Gastrocnemius medialis (tissue), 4 donors: ENCODE data around the gene ALDH4A1.

Experiments used
- POLR2A ChIP-seq, 2 donors: fragments of 450-650 bp; IDR thresholded peaks; one replicate each; pipeline ENCODE4 v1.6.1; 2017; ENCODE audit warnings: antibody characterized with exemption in 2 of 2, mild to moderate bottlenecking in 2 of 2, moderate library complexity in 2 of 2
- TF ChIP-seq, protein P1 (sequence below), 5 experiments: fragments of 450-650 bp in 3 of 5; fragments of 200-600 bp in 2 of 5; sonication (generic) in 2 of 5; IDR thresholded peaks in 4 of 5; conservative IDR thresholded peaks in 1 of 5; 1 replicate in 4 of 5; 2 replicates in 1 of 5; pipeline ENCODE4 v1.5.1; 2016 to 2019; ENCODE audit warnings: antibody characterized with exemption in 5 of 5, mild to moderate bottlenecking in 3 of 5, moderate library complexity in 3 of 5

DNA sequence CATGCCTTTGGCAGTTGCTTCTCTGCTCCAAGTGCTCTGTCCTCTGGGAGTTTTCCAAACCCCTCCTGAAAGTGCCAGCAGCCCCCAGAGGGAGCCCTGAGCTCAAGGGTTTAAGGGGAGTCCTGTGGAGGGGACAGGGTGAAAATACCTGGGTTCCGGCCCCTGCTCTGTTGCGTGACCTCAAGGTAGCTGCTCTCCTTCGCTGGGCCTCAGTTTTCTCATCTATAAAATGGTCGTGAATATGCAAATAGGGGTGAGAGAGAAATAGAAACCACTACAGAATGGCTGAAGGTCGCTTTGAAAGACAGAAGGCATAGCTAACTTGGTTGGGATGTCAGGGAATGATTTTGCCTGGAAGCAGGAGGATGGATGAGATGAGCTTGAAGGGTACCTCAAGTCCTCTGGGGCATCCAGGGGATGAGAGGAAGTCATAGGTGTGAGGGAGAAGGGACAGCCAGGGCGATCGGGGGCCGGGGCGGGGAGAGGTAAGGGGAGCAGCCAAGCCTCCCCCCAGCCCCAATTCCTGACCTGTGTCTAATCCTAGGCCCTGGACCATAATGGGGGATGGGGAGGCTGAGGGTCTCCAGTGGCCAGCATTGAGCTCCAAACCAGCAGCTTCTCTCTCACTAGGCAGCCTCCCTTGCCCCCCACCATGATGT lies 41.7 kb upstream of the ALDH4A1 start:
- TF ChIP-seq, protein P1, sequence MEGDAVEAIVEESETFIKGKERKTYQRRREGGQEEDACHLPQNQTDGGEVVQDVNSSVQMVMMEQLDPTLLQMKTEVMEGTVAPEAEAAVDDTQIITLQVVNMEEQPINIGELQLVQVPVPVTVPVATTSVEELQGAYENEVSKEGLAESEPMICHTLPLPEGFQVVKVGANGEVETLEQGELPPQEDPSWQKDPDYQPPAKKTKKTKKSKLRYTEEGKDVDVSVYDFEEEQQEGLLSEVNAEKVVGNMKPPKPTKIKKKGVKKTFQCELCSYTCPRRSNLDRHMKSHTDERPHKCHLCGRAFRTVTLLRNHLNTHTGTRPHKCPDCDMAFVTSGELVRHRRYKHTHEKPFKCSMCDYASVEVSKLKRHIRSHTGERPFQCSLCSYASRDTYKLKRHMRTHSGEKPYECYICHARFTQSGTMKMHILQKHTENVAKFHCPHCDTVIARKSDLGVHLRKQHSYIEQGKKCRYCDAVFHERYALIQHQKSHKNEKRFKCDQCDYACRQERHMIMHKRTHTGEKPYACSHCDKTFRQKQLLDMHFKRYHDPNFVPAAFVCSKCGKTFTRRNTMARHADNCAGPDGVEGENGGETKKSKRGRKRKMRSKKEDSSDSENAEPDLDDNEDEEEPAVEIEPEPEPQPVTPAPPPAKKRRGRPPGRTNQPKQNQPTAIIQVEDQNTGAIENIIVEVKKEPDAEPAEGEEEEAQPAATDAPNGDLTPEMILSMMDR (IDR thresholded peaks at IDR 0.05 in 4 of 5, conservative IDR thresholded peaks at IDR 0.05 in 1 of 5) = no peak
- no peak for TF ChIP-seq POLR2A (IDR thresholded peaks at IDR 0.05)
